K562 (cell line): Measurements from ENCODE around the gene GLI1. TPM values are rescaled to one million over a fixed set of nuclear protein-coding genes. Genes with fewer than 3 reads are reported as not detected.
"Not testable (repeated sequence)": the region's sequence is repeated elsewhere in the genome, so short reads cannot be mapped to it uniquely, and the experiment has no call there.

ENCODE experiments used
- ATAC-seq: fragments of 200-7000 bp; cut with Tn5 transposase; 3 replicates; pipeline ENCODE4 v1.9.1; 2020; ENCODE audit warnings: moderate library complexity
- BruUV-seq: library from RNA; stranded (reverse); fragments of 400-500 nt; replicated peaks from 2 replicates; lab custom pipeline; 2021; lab: Mats Ljungman, UMichigan
- CTCF ChIA-PET: fragments of 300-600 bp; formaldehyde crosslinking; extraction: SDS; loops from one replicate; lab custom pipeline; 2021; ENCODE audit warnings: low intra/inter-chr PET ratio; lab: Yijun Ruan, JAX
- POLR2A ChIA-PET: fragments of 300-600, 350-650 bp; sonication (Branson Sonifier 250); formaldehyde crosslinking; extraction: SDS; loops from one replicate; lab custom pipeline; 2021; ENCODE audit warnings: antibody characterized with exemption, inconsistent platforms; lab: Yijun Ruan, JAX
- DNase-seq, 4 experiments: peaks; one replicate each; pipeline versions ENCODE4 v3.0.0 to v3.0.0-alpha.2; 2011 to 2018; ENCODE audit warnings: low spot score in 3 of 4, mixed read lengths in 3 of 4; ENCODE audit errors: extremely low read depth in 1 of 4
- FAIRE-seq: peaks from 2 replicates; lab custom pipeline; 2011; peaks lifted over from hg19 to GRCh38; lab: Jason Lieb, UNC
- H2AFZ ChIP-seq: 2 replicates; pipeline ENCODE4 v1.6.0; 2011; ENCODE audit warnings: low read depth, low read length, control low read depth, inconsistent platforms
- H3K27ac ChIP-seq: fragments of 200-600 bp; 3 replicates; pipeline ENCODE4 v1.8.0; 2011; ENCODE audit warnings: low read depth, mild to moderate bottlenecking, control low read depth, inconsistent platforms, low read length, moderate library complexity, mixed read lengths; ENCODE audit errors: extremely low read depth
- H3K27me3 ChIP-seq, 2 experiments: fragments of 300-600 bp in 1 of 2; 2 replicates in 1 of 2; 3 replicates in 1 of 2; pipeline versions ENCODE4 v1.6.0 to v1.8.0; 2011; ENCODE audit warnings: inconsistent platforms in 2 of 2, low read length in 2 of 2, mild to moderate bottlenecking in 1 of 2, mixed read lengths in 1 of 2, moderate library complexity in 1 of 2; ENCODE audit not compliant: control insufficient read depth in 2 of 2, insufficient read depth in 2 of 2
- H3K36me3 ChIP-seq: fragments of 300-600 bp; 3 replicates; pipeline ENCODE4 v1.8.0; 2011; ENCODE audit warnings: mild to moderate bottlenecking, low read length, inconsistent platforms; ENCODE audit not compliant: control insufficient read depth, insufficient read depth
- H3K4me1 ChIP-seq, 2 experiments: fragments of 200-600 bp in 1 of 2; replicated peaks in 1 of 2; 2 replicates in 1 of 2; 3 replicates in 1 of 2; pipeline versions ENCODE4 v1.5.1 to v1.8.0; 2011; ENCODE audit warnings: inconsistent platforms in 2 of 2, low read length in 2 of 2, mild to moderate bottlenecking in 1 of 2, mixed read lengths in 1 of 2, moderate library complexity in 1 of 2; ENCODE audit not compliant: control insufficient read depth in 2 of 2, insufficient read depth in 2 of 2
- H3K4me2 ChIP-seq: 2 replicates; pipeline ENCODE4 v1.6.1; 2011; ENCODE audit warnings: low read length, control low read depth, inconsistent platforms, mixed read lengths; ENCODE audit not compliant: insufficient read depth
- H3K4me3 ChIP-seq: fragments of 200-600 bp; sonication (generic), shearing (Covaris generic); 2 replicates; pipeline ENCODE4 v1.5.1; 2016; ENCODE audit warnings: control low read depth, inconsistent platforms
- H3K79me2 ChIP-seq: fragments of 200-600 bp; 3 replicates; pipeline ENCODE4 v1.8.0; 2011; ENCODE audit warnings: low read length, inconsistent platforms; ENCODE audit not compliant: control insufficient read depth, insufficient read depth
- H3K9ac ChIP-seq, 2 experiments: 2 replicates each; pipeline versions ENCODE4 v1.6.0 to v1.6.1; 2011; ENCODE audit warnings: low read depth in 2 of 2, low read length in 2 of 2, control low read depth in 1 of 2, inconsistent platforms in 1 of 2, mild to moderate bottlenecking in 1 of 2, mixed read lengths in 1 of 2; ENCODE audit not compliant: insufficient read depth in 1 of 2
- H3K9me1 ChIP-seq: one replicate; pipeline ENCODE4 v1.6.0; 2011; ENCODE audit warnings: inconsistent platforms, mild to moderate bottlenecking, low read length, moderate library complexity; ENCODE audit not compliant: control insufficient read depth, insufficient read depth
- H3K9me3 ChIP-seq: replicated peaks from 2 replicates; pipeline ENCODE4 v1.5.1; 2011; ENCODE audit warnings: low read depth, low read length, inconsistent platforms; ENCODE audit not compliant: control insufficient read depth, insufficient read depth
- H4K20me1 ChIP-seq: replicated peaks from 2 replicates; pipeline ENCODE4 v1.6.1; 2011; ENCODE audit warnings: low read length, inconsistent platforms, mixed read lengths; ENCODE audit not compliant: control insufficient read depth, insufficient read depth
- E4F1 ChIP-seq: fragments of 250-450 bp; sonication (Bioruptor Pico); IDR thresholded peaks from 2 replicates; pipeline ENCODE4 v1.5.0; 2021; ENCODE audit warnings: mild to moderate bottlenecking, borderline replicate concordance
- ERF ChIP-seq: fragments of 450-650 bp; formaldehyde crosslinking; IDR thresholded peaks from 2 replicates; pipeline ENCODE4 v1.4.0; 2020; ENCODE audit warnings: mild to moderate bottlenecking, mixed read lengths
- ZBTB17 ChIP-seq: fragments of 450-650 bp; formaldehyde crosslinking; IDR thresholded peaks from 2 replicates; pipeline ENCODE4 v1.4.0; 2020; ENCODE audit warnings: mild to moderate bottlenecking
- ZNF224 ChIP-seq: sonication (generic); formaldehyde crosslinking; IDR thresholded peaks from 2 replicates; pipeline ENCODE4 v1.8.0; 2022; ENCODE audit warnings: mild to moderate bottlenecking, missing genetic modification reagents
- ZNF274 ChIP-seq: IDR thresholded peaks from 2 replicates; pipeline ENCODE4 v1.6.1; 2011; ENCODE audit warnings: low read depth, mild to moderate bottlenecking, low read length, moderate library complexity, borderline replicate concordance
- ZNF444 ChIP-seq: fragments of 250-450 bp; sonication (Bioruptor Pico); IDR thresholded peaks from 2 replicates; pipeline ENCODE4 v1.4.0; 2020; ENCODE audit warnings: mild to moderate bottlenecking, moderate library complexity
- WGBS: fragments of 100-300 bp; shearing (Covaris generic); methylation state at CpG from one replicate; pipeline ENCODE4 v1.1.6; 2016; ENCODE audit warnings: low coverage, mixed read lengths; ENCODE audit not compliant: insufficient coverage; ENCODE audit errors: missing lambda C conversion rate; 5-methylcytosine and 5-hydroxymethylcytosine counted together
- in situ Hi-C: fragments of 300-500 bp; cut with MboI; formaldehyde crosslinking; loops from 4 replicates; pipeline ENCODE4 v1.15.0; 2018; ENCODE audit warnings: inconsistent platforms, mixed read lengths
- intact Hi-C: fragments of 100-400 bp; cut with micrococcal nuclease; formaldehyde crosslinking; loops from 2 replicates; pipeline ENCODE4 v1.14.2; 2022
- polyA plus RNA-seq, 8 experiments: library from polyadenylated mRNA; depleted of rRNA in 4 of 8; stranded (reverse) in 5 of 8; unstranded in 3 of 8; fragments of >200 nt; fragmentation: Nextera tagmentation in 2 of 8; fragmentation: Illumina TruSeq in 1 of 8; extraction: Ambion mirVana in 2 of 8; extraction: Trizol in 1 of 8; gene quantifications; 2 replicates each; pipeline versions ENCODE4 v1.2.1 to v1.2.3, GENCODE V29; 2011 to 2014; ENCODE audit warnings: inconsistent platforms in 1 of 8, missing spikeins in 1 of 8
- total RNA-seq, 7 experiments: library from RNA; depleted of rRNA in 6 of 7; stranded (reverse); fragments of >200 nt in 6 of 7; fragmentation: Illumina TruSeq in 2 of 7; extraction: Trizol in 2 of 7; gene quantifications; 2 replicates each; pipeline versions ENCODE4 v1.2.1 to v1.2.3, GENCODE V29; 2011 to 2021; ENCODE audit warnings: low replicate concordance in 1 of 7

GLI1 gene
- total and polyA plus RNA-seq, 9 of the 15 experiments (the other 6 are each of a cell fraction or from before 2014, with no cell fraction given) = 0.24 to 3.7 (median 0.61) TPM

- TF ChIP-seq E4F1 (CRISPR knock-in tag) (no peak), ZNF274 (no peak), ZBTB17 (CRISPR knock-in tag) (no peak), ERF (CRISPR knock-in tag) (no peak), ZNF444 (CRISPR knock-in tag) (no peak), ZNF224 (CRISPR knock-in tag) (no peak)
- TF ChIP-seq, all 486 proteins: peak for 0
These were observed 39.1 kb upstream of the GLI1 start (continued) for GRCh38 chr12:57420482-57420881.

- CTCF ChIA-PET, H2AFZ ChIP-seq, intact Hi-C loops, H3K9me3 ChIP-seq, BruUV-seq, H3K27me3 ChIP-seq, H3K27ac ChIP-seq, H3K4me2 ChIP-seq, in situ Hi-C loops, FAIRE-seq, DNase-seq, H3K9me1 ChIP-seq, H4K20me1 ChIP-seq, H3K9ac ChIP-seq, H3K4me3 ChIP-seq, ATAC-seq, H3K36me3 ChIP-seq: not testable (repeated sequence)
- WGBS = 94% methylated on average over 10 of the region's 10 CpGs
- Histone ChIP-seq H3K79me2 (peaks cover 32% of the 10 kb centered on the region), H3K4me1 (peaks cover 10 to 11% of the 10 kb centered on the region in 2 experiments; a peak in 2 of 5 replicates)
- POLR2A ChIA-PET = interaction anchor here (3.1 kb wide), 1 partner anchor 9 kb away, joined by 9 read pairs; no protein-coding TSS in a partner anchor
These were observed 32.6 kb upstream of the GLI1 start for GRCh38 chr12:57426948-57427347.
